GM12872 (cell line): ENCODE results near the gene AQP10.

Source experiments
- CTCF ChIP-seq: IDR thresholded peaks from 3 replicates; pipeline ENCODE4 v1.5.1; 2011; ENCODE audit warnings: low read depth, mild to moderate bottlenecking, low read length, moderate library complexity; ENCODE audit not compliant: insufficient read depth

The AQP10 gene

GRCh38 chr1:154295408-154296235 lies 25.3 kb upstream of the AQP10 start:
- TF ChIP-seq CTCF, result no peak

- TF ChIP-seq CTCF, result no peak
These were observed 19.3 kb upstream of the AQP10 start for GRCh38 chr1:154301582-154301981.

DNA sequence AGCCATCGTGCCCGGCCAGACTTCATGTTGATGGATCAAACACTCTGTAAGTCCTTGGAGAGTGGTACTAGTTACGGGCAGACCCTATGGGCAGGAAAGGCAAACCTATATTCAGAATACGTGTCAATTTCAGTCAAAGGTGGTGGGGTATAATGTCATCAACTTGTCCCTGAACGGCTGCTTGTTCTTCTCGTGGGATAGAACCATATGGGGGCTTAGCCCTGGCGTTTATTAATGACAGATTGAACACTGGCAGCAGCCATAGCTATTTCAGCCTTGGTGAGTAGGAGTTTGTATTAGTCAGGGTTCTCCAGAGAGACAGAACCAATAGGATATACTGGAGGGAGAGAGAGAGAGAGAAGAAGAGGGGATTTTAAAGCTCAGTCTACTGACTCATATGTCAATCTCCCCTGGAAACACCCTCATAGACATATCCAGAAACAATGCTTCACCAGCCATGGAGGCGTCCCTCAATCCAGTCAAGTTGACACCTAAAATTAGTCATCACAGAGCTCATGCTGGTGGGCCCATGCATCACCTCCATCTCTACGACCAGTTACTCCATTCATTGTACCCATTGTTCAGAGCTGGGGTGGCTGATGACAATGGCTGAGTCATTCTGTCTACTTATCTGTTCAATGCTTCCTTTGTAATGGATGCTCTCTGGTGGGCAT lies 16.1 kb upstream of the AQP10 start:
- no peak for TF ChIP-seq CTCF

GRCh38 chr1:154306151-154306550 lies 14.7 kb upstream of the AQP10 start:
- TF ChIP-seq CTCF, result no peak

DNA sequence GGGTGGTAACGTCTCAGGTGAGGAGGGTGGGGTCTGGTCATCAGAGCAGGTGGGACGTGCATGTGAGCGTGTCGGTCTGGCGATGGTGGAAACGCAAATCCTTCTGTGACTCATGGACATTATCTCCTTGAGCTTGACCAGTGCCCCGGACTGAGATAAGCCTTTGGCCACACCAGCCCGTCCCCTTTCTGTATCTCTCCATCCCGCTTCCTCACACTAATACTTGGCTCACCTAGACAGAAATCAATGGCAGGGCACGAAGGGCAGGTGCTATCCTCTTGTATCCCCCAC lies 7.9 kb upstream of the AQP10 start:
- no peak for TF ChIP-seq CTCF

DNA sequence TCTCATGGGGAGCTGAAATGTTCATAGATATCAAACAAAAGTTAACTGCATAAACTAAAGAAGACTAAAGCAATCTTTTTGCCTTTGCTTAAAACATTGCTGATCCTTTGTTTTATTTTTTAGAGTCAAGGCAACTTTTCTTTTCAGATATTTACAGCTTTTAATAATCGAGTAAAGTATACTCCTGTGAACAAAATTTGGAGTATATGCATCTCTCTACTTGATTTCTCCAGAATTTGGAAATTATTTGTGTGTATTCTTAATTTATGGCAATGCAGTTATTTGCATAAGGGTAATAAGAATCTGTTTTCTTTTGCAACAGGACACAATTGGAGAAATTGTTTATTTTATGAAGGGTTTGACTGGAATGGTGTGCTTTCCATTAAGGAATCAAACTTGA lies 4.2 kb upstream of the AQP10 start:
- no peak for TF ChIP-seq CTCF

- TF ChIP-seq CTCF, result no peak
These were observed 2.5 kb upstream of the AQP10 start for GRCh38 chr1:154318386-154318785.
